Measurements from ENCODE around the gene ERICH4.

DNA sequence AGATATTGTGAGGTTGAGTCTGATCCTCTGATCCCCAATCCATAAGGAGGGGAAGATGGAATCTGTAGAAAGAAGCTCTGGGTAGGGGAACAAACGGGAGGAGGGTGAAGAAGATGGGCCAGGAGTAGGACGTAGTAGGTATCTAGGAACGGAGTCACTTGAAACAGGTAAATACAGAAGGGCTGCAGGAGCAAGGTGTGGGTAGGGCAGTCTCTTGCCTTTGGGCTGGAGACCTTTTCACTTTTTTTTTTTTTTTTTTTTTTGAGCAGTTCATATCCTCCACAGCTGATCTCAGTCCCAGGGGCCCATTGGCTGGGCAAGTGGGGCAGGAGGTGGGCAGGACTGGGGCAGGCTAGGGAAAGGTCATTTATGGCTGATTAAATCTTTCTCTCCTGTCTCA is 43.9 kb upstream of the ERICH4 start:
- TF ChIP-seq, protein P1, sequence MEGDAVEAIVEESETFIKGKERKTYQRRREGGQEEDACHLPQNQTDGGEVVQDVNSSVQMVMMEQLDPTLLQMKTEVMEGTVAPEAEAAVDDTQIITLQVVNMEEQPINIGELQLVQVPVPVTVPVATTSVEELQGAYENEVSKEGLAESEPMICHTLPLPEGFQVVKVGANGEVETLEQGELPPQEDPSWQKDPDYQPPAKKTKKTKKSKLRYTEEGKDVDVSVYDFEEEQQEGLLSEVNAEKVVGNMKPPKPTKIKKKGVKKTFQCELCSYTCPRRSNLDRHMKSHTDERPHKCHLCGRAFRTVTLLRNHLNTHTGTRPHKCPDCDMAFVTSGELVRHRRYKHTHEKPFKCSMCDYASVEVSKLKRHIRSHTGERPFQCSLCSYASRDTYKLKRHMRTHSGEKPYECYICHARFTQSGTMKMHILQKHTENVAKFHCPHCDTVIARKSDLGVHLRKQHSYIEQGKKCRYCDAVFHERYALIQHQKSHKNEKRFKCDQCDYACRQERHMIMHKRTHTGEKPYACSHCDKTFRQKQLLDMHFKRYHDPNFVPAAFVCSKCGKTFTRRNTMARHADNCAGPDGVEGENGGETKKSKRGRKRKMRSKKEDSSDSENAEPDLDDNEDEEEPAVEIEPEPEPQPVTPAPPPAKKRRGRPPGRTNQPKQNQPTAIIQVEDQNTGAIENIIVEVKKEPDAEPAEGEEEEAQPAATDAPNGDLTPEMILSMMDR (IDR thresholded peaks at IDR 0.05), result no peak
- TF ChIP-seq POLR2A (IDR thresholded peaks at IDR 0.05), result no peak

Measured in breast epithelium (tissue), 3 donors.